GM23338 (cell line): ENCODE results near the gene LRRC47. TPM values are rescaled to one million over a fixed set of nuclear protein-coding genes. Genes with fewer than 3 reads are reported as not detected.

ENCODE experiments used
- ATAC-seq: fragments of 200-7000 bp; cut with Tn5 transposase; 3 replicates; pipeline ENCODE4 v1.9.1; 2020
- DNase-seq: peaks from one replicate; pipeline ENCODE4 v3.0.0-alpha.2; 2015; ENCODE audit warnings: low spot score
- H2AFZ ChIP-seq: fragments of 200-600 bp; sonication (generic); 2 replicates; pipeline ENCODE4 v1.8.0; 2016; ENCODE audit warnings: antibody characterized with exemption, mild to moderate bottlenecking, moderate library complexity
- H3F3A ChIP-seq: fragments of 200-600 bp; sonication (generic); replicated peaks from 2 replicates; pipeline ENCODE4 v1.8.0; 2017; ENCODE audit warnings: antibody characterized with exemption, mixed run types, low read depth
- H3K27ac ChIP-seq: fragments of 200-600 bp; sonication (generic); 2 replicates; pipeline ENCODE4 v1.6.1; 2016; ENCODE audit warnings: low read depth
- H3K27me3 ChIP-seq: fragments of 200-600 bp; sonication (generic); 2 replicates; pipeline ENCODE4 v1.8.0; 2016; ENCODE audit warnings: mild to moderate bottlenecking, mixed run types, moderate library complexity; ENCODE audit not compliant: insufficient read depth
- H3K36me3 ChIP-seq: fragments of 200-600 bp; sonication (generic); 2 replicates; pipeline ENCODE4 v1.8.0; 2016; ENCODE audit warnings: mild to moderate bottlenecking; ENCODE audit not compliant: insufficient read depth
- H3K4me1 ChIP-seq: fragments of 200-600 bp; sonication (generic); 2 replicates; pipeline ENCODE4 v1.8.0; 2016; ENCODE audit warnings: mild to moderate bottlenecking, moderate library complexity; ENCODE audit not compliant: insufficient read depth
- H3K4me2 ChIP-seq: fragments of 200-600 bp; sonication (generic); 2 replicates; pipeline ENCODE4 v1.7.1; 2017; ENCODE audit warnings: mixed run types
- H3K4me3 ChIP-seq: fragments of 200-600 bp; sonication (generic); 2 replicates; pipeline ENCODE4 v1.6.1; 2016; ENCODE audit warnings: mixed run types
- H3K79me2 ChIP-seq: fragments of 200-600 bp; sonication (generic); replicated peaks from 2 replicates; pipeline ENCODE4 v1.8.0; 2017; ENCODE audit warnings: mild to moderate bottlenecking; ENCODE audit not compliant: insufficient read depth
- H3K9me2 ChIP-seq: fragments of 200-600 bp; sonication (generic); 2 replicates; pipeline ENCODE4 v1.8.0; 2017; ENCODE audit not compliant: insufficient read depth
- H4K20me1 ChIP-seq: fragments of 200-600 bp; sonication (generic); replicated peaks from 2 replicates; pipeline ENCODE4 v1.8.0; 2017; ENCODE audit warnings: mild to moderate bottlenecking; ENCODE audit not compliant: insufficient read depth
- H3K27ac Mint-ChIP-seq: 2 replicates; pipeline ENCODE4 v1.8.0; 2020; ENCODE audit warnings: inconsistent platforms, mild to moderate bottlenecking, moderate library complexity, mixed read lengths
- H3K27me3 Mint-ChIP-seq: 3 replicates; pipeline ENCODE4 v1.8.0; 2022; ENCODE audit warnings: low read depth, mild to moderate bottlenecking, moderate library complexity, mixed read lengths, inconsistent platforms; ENCODE audit not compliant: insufficient read depth, poor library complexity
- H3K36me3 Mint-ChIP-seq: 3 replicates; pipeline ENCODE4 v1.8.0; 2021; ENCODE audit warnings: low read depth, mild to moderate bottlenecking, inconsistent platforms, moderate library complexity, mixed read lengths
- H3K4me1 Mint-ChIP-seq: 3 replicates; pipeline ENCODE4 v1.8.0; 2020; ENCODE audit warnings: mild to moderate bottlenecking, inconsistent platforms, mixed read lengths
- H3K4me3 Mint-ChIP-seq: 3 replicates; pipeline ENCODE4 v1.8.0; 2021; ENCODE audit warnings: moderate library complexity, mild to moderate bottlenecking, inconsistent platforms, mixed read lengths
- H3K9me3 Mint-ChIP-seq: 3 replicates; pipeline ENCODE4 v1.8.0; 2020; ENCODE audit warnings: moderate library complexity, mild to moderate bottlenecking, inconsistent platforms, mixed read lengths
- CREB1 ChIP-seq: fragments of 250-450 bp; sonication (Bioruptor Pico); IDR thresholded peaks from 2 replicates; pipeline ENCODE4 v1.5.0; 2020; ENCODE audit warnings: low read depth, mild to moderate bottlenecking, moderate library complexity
- CTCF ChIP-seq, 2 experiments: fragments of 200-600 bp in 1 of 2; sonication (generic) in 1 of 2; conservative IDR thresholded peaks; 2 replicates each; pipeline versions ENCODE4 v1.5.1 to v1.6.1; 2016 to 2017; ENCODE audit warnings: antibody characterized with exemption in 2 of 2, low read depth in 2 of 2, mild to moderate bottlenecking in 2 of 2, moderate library complexity in 1 of 2
- EZH2 ChIP-seq: fragments of 200-600 bp; sonication (generic); IDR thresholded peaks from one replicate; pipeline ENCODE4 v1.8.0; 2017; ENCODE audit warnings: antibody characterized with exemption, mild to moderate bottlenecking, low read depth; ENCODE audit not compliant: unreplicated experiment
- EZH2phosphoT487 ChIP-seq: fragments of 200-600 bp; sonication (generic); IDR thresholded peaks from one replicate; pipeline ENCODE4 v1.8.1; 2018; ENCODE audit warnings: antibody characterized with exemption; ENCODE audit not compliant: unreplicated experiment
- JUNB ChIP-seq: IDR thresholded peaks from one replicate; pipeline ENCODE4 v1.6.1; 2016; ENCODE audit warnings: antibody characterized with exemption; ENCODE audit not compliant: unreplicated experiment
- NANOG ChIP-seq: IDR thresholded peaks from 2 replicates; pipeline ENCODE4 v1.6.1; 2016; ENCODE audit warnings: antibody characterized with exemption, borderline replicate concordance
- POLR2AphosphoS5 ChIP-seq: IDR thresholded peaks from 2 replicates; pipeline ENCODE4 v1.6.1; 2016; ENCODE audit warnings: antibody characterized with exemption, low read depth
- STAT1 ChIP-seq: IDR thresholded peaks from one replicate; pipeline ENCODE4 v1.6.1; 2016; ENCODE audit warnings: antibody characterized with exemption; ENCODE audit not compliant: unreplicated experiment
- ZNF114 ChIP-seq: fragments of 250-450 bp; sonication (Bioruptor Pico); IDR thresholded peaks from 2 replicates; pipeline ENCODE4 v1.5.0; 2020; ENCODE audit warnings: mild to moderate bottlenecking, moderate library complexity
- ZNF331 ChIP-seq: fragments of 250-450 bp; sonication (Bioruptor Pico); IDR thresholded peaks from 2 replicates; pipeline ENCODE4 v1.5.0; 2020; ENCODE audit warnings: low read depth, mild to moderate bottlenecking, moderate library complexity
- polyA plus RNA-seq: library from polyadenylated mRNA; unstranded; fragments of >200 nt; fragmentation: Nextera tagmentation; extraction: Ambion mirVana; gene quantifications from 2 replicates; pipeline ENCODE4 v1.2.1, GENCODE V29; 2016
- total RNA-seq: library from RNA; depleted of rRNA; stranded (reverse); fragments of >200 nt; shearing (Covaris generic); gene quantifications from 2 replicates; pipeline ENCODE4 v1.2.3, GENCODE V29; 2014
- TF ChIP-seq, protein P1 (sequence below): IDR thresholded peaks from 2 replicates; pipeline ENCODE4 v1.6.1; 2016; ENCODE audit warnings: antibody characterized with exemption
- TF ChIP-seq, protein P2 (sequence below): fragments of 250-450 bp; sonication (Bioruptor Pico); IDR thresholded peaks from 2 replicates; pipeline ENCODE4 v1.5.0; 2020; ENCODE audit warnings: mild to moderate bottlenecking, moderate library complexity
- TF ChIP-seq, protein P3 (sequence below): IDR thresholded peaks from one replicate; pipeline ENCODE4 v1.6.1; 2018; ENCODE audit warnings: antibody characterized with exemption; ENCODE audit not compliant: unreplicated experiment

The LRRC47 gene
- total and polyA plus RNA-seq, 2 experiments from 2014 or later, result 15.8 to 76.8 TPM

- peaks cover 8% of the 10 kb centered on the region for H3K27me3 Mint-ChIP-seq
Observed at GRCh38 chr1:3759796-3760195, 36.5 kb downstream of the LRRC47 start.

More at GRCh38 chr1:3759796-3760195, 36.5 kb downstream of the LRRC47 start:
- no peaks in the 10 kb centered on the region for H3K27me3 ChIP-seq
- ATAC-seq, result no peak
- no peaks in the 10 kb centered on the region for H3K79me2 ChIP-seq
- no peaks in the 10 kb centered on the region for H3K9me2 ChIP-seq
- no peaks in the 10 kb centered on the region for H3F3A ChIP-seq
- TF ChIP-seq EZH2phosphoT487 (no peak), NANOG (no peak), ZNF114 (CRISPR knock-in tag) (no peak), POLR2AphosphoS5 (no peak), CTCF (conservative IDR thresholded peaks at IDR 0.05; ENCODE audit: low read depth in 2 of 2) (no peak), STAT1 (no peak), EZH2 (no peak), CREB1 (CRISPR knock-in tag) (no peak), ZNF331 (CRISPR knock-in tag) (no peak), JUNB (no peak)
- TF ChIP-seq, protein P1, sequence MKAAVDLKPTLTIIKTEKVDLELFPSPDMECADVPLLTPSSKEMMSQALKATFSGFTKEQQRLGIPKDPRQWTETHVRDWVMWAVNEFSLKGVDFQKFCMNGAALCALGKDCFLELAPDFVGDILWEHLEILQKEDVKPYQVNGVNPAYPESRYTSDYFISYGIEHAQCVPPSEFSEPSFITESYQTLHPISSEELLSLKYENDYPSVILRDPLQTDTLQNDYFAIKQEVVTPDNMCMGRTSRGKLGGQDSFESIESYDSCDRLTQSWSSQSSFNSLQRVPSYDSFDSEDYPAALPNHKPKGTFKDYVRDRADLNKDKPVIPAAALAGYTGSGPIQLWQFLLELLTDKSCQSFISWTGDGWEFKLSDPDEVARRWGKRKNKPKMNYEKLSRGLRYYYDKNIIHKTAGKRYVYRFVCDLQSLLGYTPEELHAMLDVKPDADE, result no peak
- TF ChIP-seq, protein P2, sequence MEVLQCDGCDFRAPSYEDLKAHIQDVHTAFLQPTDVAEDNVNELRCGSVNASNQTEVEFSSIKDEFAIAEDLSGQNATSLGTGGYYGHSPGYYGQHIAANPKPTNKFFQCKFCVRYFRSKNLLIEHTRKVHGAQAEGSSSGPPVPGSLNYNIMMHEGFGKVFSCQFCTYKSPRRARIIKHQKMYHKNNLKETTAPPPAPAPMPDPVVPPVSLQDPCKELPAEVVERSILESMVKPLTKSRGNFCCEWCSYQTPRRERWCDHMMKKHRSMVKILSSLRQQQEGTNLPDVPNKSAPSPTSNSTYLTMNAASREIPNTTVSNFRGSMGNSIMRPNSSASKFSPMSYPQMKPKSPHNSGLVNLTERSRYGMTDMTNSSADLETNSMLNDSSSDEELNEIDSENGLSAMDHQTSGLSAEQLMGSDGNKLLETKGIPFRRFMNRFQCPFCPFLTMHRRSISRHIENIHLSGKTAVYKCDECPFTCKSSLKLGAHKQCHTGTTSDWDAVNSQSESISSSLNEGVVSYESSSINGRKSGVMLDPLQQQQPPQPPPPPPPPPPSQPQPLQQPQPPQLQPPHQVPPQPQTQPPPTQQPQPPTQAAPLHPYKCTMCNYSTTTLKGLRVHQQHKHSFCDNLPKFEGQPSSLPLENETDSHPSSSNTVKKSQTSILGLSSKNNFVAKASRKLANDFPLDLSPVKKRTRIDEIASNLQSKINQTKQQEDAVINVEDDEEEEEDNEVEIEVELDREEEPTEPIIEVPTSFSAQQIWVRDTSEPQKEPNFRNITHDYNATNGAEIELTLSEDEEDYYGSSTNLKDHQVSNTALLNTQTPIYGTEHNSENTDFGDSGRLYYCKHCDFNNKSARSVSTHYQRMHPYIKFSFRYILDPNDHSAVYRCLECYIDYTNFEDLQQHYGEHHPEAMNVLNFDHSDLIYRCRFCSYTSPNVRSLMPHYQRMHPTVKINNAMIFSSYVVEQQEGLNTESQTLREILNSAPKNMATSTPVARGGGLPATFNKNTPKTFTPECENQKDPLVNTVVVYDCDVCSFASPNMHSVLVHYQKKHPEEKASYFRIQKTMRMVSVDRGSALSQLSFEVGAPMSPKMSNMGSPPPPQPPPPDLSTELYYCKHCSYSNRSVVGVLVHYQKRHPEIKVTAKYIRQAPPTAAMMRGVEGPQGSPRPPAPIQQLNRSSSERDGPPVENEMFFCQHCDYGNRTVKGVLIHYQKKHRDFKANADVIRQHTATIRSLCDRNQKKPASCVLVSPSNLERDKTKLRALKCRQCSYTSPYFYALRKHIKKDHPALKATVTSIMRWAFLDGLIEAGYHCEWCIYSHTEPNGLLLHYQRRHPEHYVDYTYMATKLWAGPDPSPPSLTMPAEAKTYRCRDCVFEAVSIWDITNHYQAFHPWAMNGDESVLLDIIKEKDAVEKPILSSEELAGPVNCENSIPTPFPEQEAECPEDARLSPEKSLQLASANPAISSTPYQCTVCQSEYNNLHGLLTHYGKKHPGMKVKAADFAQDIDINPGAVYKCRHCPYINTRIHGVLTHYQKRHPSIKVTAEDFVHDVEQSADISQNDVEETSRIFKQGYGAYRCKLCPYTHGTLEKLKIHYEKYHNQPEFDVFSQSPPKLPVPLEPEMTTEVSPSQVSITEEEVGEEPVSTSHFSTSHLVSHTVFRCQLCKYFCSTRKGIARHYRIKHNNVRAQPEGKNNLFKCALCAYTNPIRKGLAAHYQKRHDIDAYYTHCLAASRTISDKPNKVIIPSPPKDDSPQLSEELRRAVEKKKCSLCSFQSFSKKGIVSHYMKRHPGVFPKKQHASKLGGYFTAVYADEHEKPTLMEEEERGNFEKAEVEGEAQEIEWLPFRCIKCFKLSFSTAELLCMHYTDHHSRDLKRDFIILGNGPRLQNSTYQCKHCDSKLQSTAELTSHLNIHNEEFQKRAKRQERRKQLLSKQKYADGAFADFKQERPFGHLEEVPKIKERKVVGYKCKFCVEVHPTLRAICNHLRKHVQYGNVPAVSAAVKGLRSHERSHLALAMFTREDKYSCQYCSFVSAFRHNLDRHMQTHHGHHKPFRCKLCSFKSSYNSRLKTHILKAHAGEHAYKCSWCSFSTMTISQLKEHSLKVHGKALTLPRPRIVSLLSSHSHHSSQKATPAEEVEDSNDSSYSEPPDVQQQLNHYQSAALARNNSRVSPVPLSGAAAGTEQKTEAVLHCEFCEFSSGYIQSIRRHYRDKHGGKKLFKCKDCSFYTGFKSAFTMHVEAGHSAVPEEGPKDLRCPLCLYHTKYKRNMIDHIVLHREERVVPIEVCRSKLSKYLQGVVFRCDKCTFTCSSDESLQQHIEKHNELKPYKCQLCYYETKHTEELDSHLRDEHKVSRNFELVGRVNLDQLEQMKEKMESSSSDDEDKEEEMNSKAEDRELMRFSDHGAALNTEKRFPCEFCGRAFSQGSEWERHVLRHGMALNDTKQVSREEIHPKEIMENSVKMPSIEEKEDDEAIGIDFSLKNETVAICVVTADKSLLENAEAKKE (CRISPR knock-in tag), result no peak
- TF ChIP-seq, protein P3, sequence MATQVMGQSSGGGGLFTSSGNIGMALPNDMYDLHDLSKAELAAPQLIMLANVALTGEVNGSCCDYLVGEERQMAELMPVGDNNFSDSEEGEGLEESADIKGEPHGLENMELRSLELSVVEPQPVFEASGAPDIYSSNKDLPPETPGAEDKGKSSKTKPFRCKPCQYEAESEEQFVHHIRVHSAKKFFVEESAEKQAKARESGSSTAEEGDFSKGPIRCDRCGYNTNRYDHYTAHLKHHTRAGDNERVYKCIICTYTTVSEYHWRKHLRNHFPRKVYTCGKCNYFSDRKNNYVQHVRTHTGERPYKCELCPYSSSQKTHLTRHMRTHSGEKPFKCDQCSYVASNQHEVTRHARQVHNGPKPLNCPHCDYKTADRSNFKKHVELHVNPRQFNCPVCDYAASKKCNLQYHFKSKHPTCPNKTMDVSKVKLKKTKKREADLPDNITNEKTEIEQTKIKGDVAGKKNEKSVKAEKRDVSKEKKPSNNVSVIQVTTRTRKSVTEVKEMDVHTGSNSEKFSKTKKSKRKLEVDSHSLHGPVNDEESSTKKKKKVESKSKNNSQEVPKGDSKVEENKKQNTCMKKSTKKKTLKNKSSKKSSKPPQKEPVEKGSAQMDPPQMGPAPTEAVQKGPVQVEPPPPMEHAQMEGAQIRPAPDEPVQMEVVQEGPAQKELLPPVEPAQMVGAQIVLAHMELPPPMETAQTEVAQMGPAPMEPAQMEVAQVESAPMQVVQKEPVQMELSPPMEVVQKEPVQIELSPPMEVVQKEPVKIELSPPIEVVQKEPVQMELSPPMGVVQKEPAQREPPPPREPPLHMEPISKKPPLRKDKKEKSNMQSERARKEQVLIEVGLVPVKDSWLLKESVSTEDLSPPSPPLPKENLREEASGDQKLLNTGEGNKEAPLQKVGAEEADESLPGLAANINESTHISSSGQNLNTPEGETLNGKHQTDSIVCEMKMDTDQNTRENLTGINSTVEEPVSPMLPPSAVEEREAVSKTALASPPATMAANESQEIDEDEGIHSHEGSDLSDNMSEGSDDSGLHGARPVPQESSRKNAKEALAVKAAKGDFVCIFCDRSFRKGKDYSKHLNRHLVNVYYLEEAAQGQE, result no peak
- DNase-seq, result no peak
- H3K4me1 ChIP-seq, result no peaks in the 10 kb centered on the region
- Mint-ChIP-seq H3K4me1 (peaks cover 3% of the 10 kb centered on the region; the same call in 2 of the 3 replicates), H3K27ac (no peak overlapping the region), H3K4me3 (no peak overlapping the region), H3K36me3 (no peaks in the 10 kb centered on the region), H3K9me3 (no peaks in the 10 kb centered on the region)
- H2AFZ ChIP-seq, result no peak overlapping the region
- H3K36me3 ChIP-seq, result no peaks in the 10 kb centered on the region
- H3K4me2 ChIP-seq, result no peak overlapping the region
- no peak overlapping the region for H3K4me3 ChIP-seq
- no peak overlapping the region for H3K27ac ChIP-seq
- H4K20me1 ChIP-seq, result no peaks in the 10 kb centered on the region
